GM19467 (cell line): ENCODE data around the gene ART1.
"Not testable (repeated sequence)": the region's sequence is repeated elsewhere in the genome, so short reads cannot be mapped to it uniquely, and the experiment has no call there.

Experiments used
- ATAC-seq: cut with Tn5 transposase; IDR thresholded peaks from one replicate; pipeline ENCODE4 v1.9.1; 2021; ENCODE audit warnings: mild to moderate bottlenecking, moderate library complexity; ENCODE audit not compliant: unreplicated experiment

ART1 gene

GRCh38 chr11:3644817-3645235 is at the start of gene ART1:
ART1 (plus strand) TSS chr11:3645128; CDS start chr11:3659214, 14,086 bp downstream.
- ATAC-seq: no peak

- ATAC-seq: not testable (repeated sequence)
Observed at GRCh38 chr11:3597743-3598142, 47.2 kb upstream of the ART1 start.

- ATAC-seq: not testable (repeated sequence)
Observed at GRCh38 chr11:3600201-3600600, 44.7 kb upstream of the ART1 start.

GRCh38 chr11:3604167-3604566 is 40.8 kb upstream of the ART1 start:
- ATAC-seq: no peak

- ATAC-seq: no peak
Observed at GRCh38 chr11:3605283-3605662, 39.7 kb upstream of the ART1 start.

GRCh38 chr11:3605771-3606203 is 39.1 kb upstream of the ART1 start:
- no peak for ATAC-seq

GRCh38 chr11:3609416-3610265 is 35.3 kb upstream of the ART1 start:
- no peak for ATAC-seq

- ATAC-seq: no peak
Observed at GRCh38 chr11:3610846-3611245, 34.1 kb upstream of the ART1 start.

GRCh38 chr11:3611976-3612678 is 32.8 kb upstream of the ART1 start:
- no peak for ATAC-seq

- no peak for ATAC-seq
Observed at GRCh38 chr11:3613998-3614741, 30.8 kb upstream of the ART1 start.

GRCh38 chr11:3614742-3615171 is 30.2 kb upstream of the ART1 start:
- no peak for ATAC-seq

GRCh38 chr11:3615998-3616397 is 28.9 kb upstream of the ART1 start:
- ATAC-seq: no peak

- ATAC-seq: no peak
Observed at GRCh38 chr11:3616721-3617460, 28.0 kb upstream of the ART1 start.

GRCh38 chr11:3617990-3618389 is 26.9 kb upstream of the ART1 start:
- ATAC-seq: no peak

- ATAC-seq: no peak
Observed at GRCh38 chr11:3622521-3622920, 22.4 kb upstream of the ART1 start.

- ATAC-seq: no peak
Observed at GRCh38 chr11:3623121-3623520, 21.8 kb upstream of the ART1 start.

GRCh38 chr11:3623767-3624458 is 21.0 kb upstream of the ART1 start:
- ATAC-seq: no peak

- no peak for ATAC-seq
Observed at GRCh38 chr11:3626250-3626960, 18.5 kb upstream of the ART1 start.

GRCh38 chr11:3627291-3627690 is 17.6 kb upstream of the ART1 start:
- no peak for ATAC-seq
